ENCODE results near the gene TRAPPC3L.

DNA sequence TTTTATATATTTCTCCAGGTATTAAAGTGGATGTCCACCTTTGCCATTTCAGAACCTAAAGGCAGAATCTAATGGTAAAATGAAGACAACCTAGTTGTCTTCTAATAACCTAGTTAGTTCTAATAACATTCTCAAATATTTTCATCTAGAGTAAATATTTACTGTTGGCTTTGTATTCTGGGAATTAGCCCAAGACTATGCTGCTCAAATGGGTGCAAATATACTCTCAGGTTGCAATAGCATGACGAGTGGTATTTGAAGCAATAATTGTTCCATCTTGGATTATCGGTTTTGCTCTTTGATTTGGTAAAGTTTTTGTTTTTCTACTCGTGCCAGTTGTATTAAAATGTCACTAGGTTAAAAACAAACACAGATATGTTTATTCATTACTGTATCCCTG, 49.8 kb upstream of the TRAPPC3L start:
- TF ChIP-seq SP1 (CRISPR knock-in tag; IDR thresholded peaks at IDR 0.05) (no peak), RBM34 (IDR thresholded peaks at IDR 0.05; ENCODE audit: borderline replicate concordance, insufficient read depth, low read length) (no peak), JUN (IDR thresholded peaks at IDR 0.05; ENCODE audit: borderline replicate concordance, low read depth, low read length) (no peak), JUN (CRISPR knock-in tag; IDR thresholded peaks at IDR 0.05; ENCODE audit: borderline replicate concordance) (no peak), NRF1 (conservative IDR thresholded peaks at IDR 0.05 in 1 of 2, IDR thresholded peaks at IDR 0.05 in 1 of 2) (no peak), RBM25 (IDR thresholded peaks at IDR 0.05; ENCODE audit: low read depth, low read length, severe bottlenecking) (no peak)
- TF ChIP-seq, protein P1, sequence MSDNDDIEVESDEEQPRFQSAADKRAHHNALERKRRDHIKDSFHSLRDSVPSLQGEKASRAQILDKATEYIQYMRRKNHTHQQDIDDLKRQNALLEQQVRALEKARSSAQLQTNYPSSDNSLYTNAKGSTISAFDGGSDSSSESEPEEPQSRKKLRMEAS (CRISPR knock-in tag; IDR thresholded peaks at IDR 0.05), result no peak
- TF ChIP-seq, protein P2, sequence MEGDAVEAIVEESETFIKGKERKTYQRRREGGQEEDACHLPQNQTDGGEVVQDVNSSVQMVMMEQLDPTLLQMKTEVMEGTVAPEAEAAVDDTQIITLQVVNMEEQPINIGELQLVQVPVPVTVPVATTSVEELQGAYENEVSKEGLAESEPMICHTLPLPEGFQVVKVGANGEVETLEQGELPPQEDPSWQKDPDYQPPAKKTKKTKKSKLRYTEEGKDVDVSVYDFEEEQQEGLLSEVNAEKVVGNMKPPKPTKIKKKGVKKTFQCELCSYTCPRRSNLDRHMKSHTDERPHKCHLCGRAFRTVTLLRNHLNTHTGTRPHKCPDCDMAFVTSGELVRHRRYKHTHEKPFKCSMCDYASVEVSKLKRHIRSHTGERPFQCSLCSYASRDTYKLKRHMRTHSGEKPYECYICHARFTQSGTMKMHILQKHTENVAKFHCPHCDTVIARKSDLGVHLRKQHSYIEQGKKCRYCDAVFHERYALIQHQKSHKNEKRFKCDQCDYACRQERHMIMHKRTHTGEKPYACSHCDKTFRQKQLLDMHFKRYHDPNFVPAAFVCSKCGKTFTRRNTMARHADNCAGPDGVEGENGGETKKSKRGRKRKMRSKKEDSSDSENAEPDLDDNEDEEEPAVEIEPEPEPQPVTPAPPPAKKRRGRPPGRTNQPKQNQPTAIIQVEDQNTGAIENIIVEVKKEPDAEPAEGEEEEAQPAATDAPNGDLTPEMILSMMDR (IDR thresholded peaks at IDR 0.05 in 2 of 3, conservative IDR thresholded peaks at IDR 0.05 in 1 of 3; ENCODE audit: insufficient read depth in 2 of 3, low read depth in 1 of 3, low read length in 3 of 3), result no peak
